Measurements from ENCODE around the gene STAT4. TPM values are rescaled to one million over a fixed set of nuclear protein-coding genes. Genes with fewer than 3 reads are reported as not detected.

Gene STAT4
- total RNA-seq, 1 experiment from 2014 or later: 0.33 TPM

GRCh38 chr2:191171286-191171685 is 20.5 kb upstream of the STAT4 start:
- Histone ChIP-seq H2AFZ (ENCODE audit: low read length) (no peak overlapping the region), H4K8ac (replicated peaks; ENCODE audit: insufficient read length, low read depth, low read length) (no peak overlapping the region), H4K91ac (ENCODE audit: insufficient read length, low read depth, low read length) (no peak overlapping the region), H4K20me1 (ENCODE audit: control insufficient read depth, insufficient read depth, insufficient read length) (no peaks in the 10 kb centered on the region), H2BK120ac (ENCODE audit: low read depth, low read length, poor library complexity, severe bottlenecking) (no peak overlapping the region), H3K4ac (ENCODE audit: low read depth, low read length) (no peak overlapping the region), H3K27me3 (ENCODE audit: insufficient read depth, low read length) (no peaks in the 10 kb centered on the region), H3K27ac (ENCODE audit: insufficient read length, low read depth, low read length) (no peak overlapping the region), H2AK5ac (ENCODE audit: insufficient read length, low read length) (no peak overlapping the region), H3K14ac (ENCODE audit: insufficient read depth, low read length) (no peak overlapping the region), H3T11ph (ENCODE audit: low read length) (no peak overlapping the region), H3K23me2 (ENCODE audit: insufficient read length, low read depth, low read length, poor library complexity, severe bottlenecking) (no peaks in the 10 kb centered on the region), H3K4me1 (ENCODE audit: insufficient read depth, low read length) (peaks cover 5% of the 10 kb centered on the region; the same call in 1 of the 2 replicates), H3K4me2 (ENCODE audit: insufficient read depth, insufficient read length, low read length) (no peak overlapping the region), H3K56ac (ENCODE audit: insufficient read length, low read depth, low read length) (no peak overlapping the region), H3K9ac (ENCODE audit: extremely low read depth, insufficient read length, low read length) (no peak overlapping the region), H3K18ac (ENCODE audit: insufficient read length, low read depth, low read length) (no peak overlapping the region), H4K5ac (ENCODE audit: insufficient read length, low read depth, low read length) (no peak overlapping the region), H3K9me3 (ENCODE audit: control insufficient read depth, low read depth, low read length) (no peaks in the 10 kb centered on the region), H2BK15ac (ENCODE audit: low read depth, low read length) (no peak overlapping the region), H3K23ac (ENCODE audit: insufficient read length, low read depth, low read length) (no peak overlapping the region), H2BK20ac (ENCODE audit: low read depth, low read length, poor library complexity, severe bottlenecking) (no peak overlapping the region), H2BK5ac (ENCODE audit: insufficient read length, low read length) (no peak overlapping the region), H3K79me1 (ENCODE audit: insufficient read depth, low read depth, low read length, poor library complexity, severe bottlenecking) (no peaks in the 10 kb centered on the region), H2BK12ac (ENCODE audit: insufficient read length, low read depth, low read length) (no peak overlapping the region), H3K79me2 (ENCODE audit: insufficient read depth, low read length) (no peaks in the 10 kb centered on the region)
- H3K36me3 Mint-ChIP-seq (ENCODE audit: insufficient read depth in 1 of 3, low read depth in 3 of 3): no peaks in the 10 kb centered on the region
- no peaks in the 10 kb centered on the region for H3K9me3 Mint-ChIP-seq
- no CpG with 5 or more reads among the region's 2 CpGs for WGBS (ENCODE audit: extremely low coverage, insufficient read length, low lambda C conversion rate)
- no peaks in the 10 kb centered on the region for H3K27me3 Mint-ChIP-seq (ENCODE audit: low read depth)
- no peak overlapping the region for H3K4me3 Mint-ChIP-seq
- H3K4me1 Mint-ChIP-seq: peaks cover 15 to 19% of the 10 kb centered on the region in 2 experiments
- DNase-seq: no peak
- H3K27ac Mint-ChIP-seq: no peak overlapping the region
- TF ChIP-seq, protein P1, sequence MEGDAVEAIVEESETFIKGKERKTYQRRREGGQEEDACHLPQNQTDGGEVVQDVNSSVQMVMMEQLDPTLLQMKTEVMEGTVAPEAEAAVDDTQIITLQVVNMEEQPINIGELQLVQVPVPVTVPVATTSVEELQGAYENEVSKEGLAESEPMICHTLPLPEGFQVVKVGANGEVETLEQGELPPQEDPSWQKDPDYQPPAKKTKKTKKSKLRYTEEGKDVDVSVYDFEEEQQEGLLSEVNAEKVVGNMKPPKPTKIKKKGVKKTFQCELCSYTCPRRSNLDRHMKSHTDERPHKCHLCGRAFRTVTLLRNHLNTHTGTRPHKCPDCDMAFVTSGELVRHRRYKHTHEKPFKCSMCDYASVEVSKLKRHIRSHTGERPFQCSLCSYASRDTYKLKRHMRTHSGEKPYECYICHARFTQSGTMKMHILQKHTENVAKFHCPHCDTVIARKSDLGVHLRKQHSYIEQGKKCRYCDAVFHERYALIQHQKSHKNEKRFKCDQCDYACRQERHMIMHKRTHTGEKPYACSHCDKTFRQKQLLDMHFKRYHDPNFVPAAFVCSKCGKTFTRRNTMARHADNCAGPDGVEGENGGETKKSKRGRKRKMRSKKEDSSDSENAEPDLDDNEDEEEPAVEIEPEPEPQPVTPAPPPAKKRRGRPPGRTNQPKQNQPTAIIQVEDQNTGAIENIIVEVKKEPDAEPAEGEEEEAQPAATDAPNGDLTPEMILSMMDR (conservative IDR thresholded peaks at IDR 0.05): no peak
